ENCODE measurements around the gene CPED1. TPM values are rescaled to one million over a fixed set of nuclear protein-coding genes. Genes with fewer than 3 reads are reported as not detected.
A peak's percentile ranks its signal among the peaks of the same experiment; 100 is the strongest.
"Not testable (repeated sequence)": the region's sequence is repeated elsewhere in the genome, so short reads cannot be mapped to it uniquely, and the experiment has no call there.

CPED1 gene
- total RNA-seq, 1 donor from 2014 or later, result 27.3 TPM

- H3K27me3 ChIP-seq, result no peaks in the 10 kb centered on the region
- H3K4me3 ChIP-seq, result no peak overlapping the region
- TF ChIP-seq CTCF (IDR thresholded peaks at IDR 0.05) (no peak), POLR2A (IDR thresholded peaks at IDR 0.05) (no peak), POLR2AphosphoS5 (IDR thresholded peaks at IDR 0.05; ENCODE audit: insufficient read depth in 1 of 2, low read depth in 1 of 2) (no peak)
- no peak for DNase-seq (ENCODE audit: extremely low spot score in 2 of 2)
- no peak overlapping the region for H3K27ac ChIP-seq
- H3K4me1 ChIP-seq, result no peaks in the 10 kb centered on the region
- no peaks in the 10 kb centered on the region for H3K36me3 ChIP-seq
- no peaks in the 10 kb centered on the region for H3K9me3 ChIP-seq
- intact Hi-C loops (cut with DNase I), result no loop called here
Observed at GRCh38 chr7:121057878-121058277, 69.4 kb downstream of the CPED1 start.

- Histone ChIP-seq H3K36me3 (no peaks in the 10 kb centered on the region), H3K9me3 (no peaks in the 10 kb centered on the region), H3K27ac (no peak overlapping the region), H3K27me3 (no peaks in the 10 kb centered on the region), H3K4me3 (no peak overlapping the region), H3K4me1 (no peaks in the 10 kb centered on the region)
- intact Hi-C loops (cut with DNase I), result no loop called here
- TF ChIP-seq POLR2A (IDR thresholded peaks at IDR 0.05) (no peak), POLR2AphosphoS5 (IDR thresholded peaks at IDR 0.05; ENCODE audit: insufficient read depth in 1 of 2, low read depth in 1 of 2) (no peak), CTCF (IDR thresholded peaks at IDR 0.05) (no peak)
- DNase-seq (ENCODE audit: extremely low spot score in 2 of 2), result no peak
Observed at GRCh38 chr7:121058975-121059374, 70.5 kb downstream of the CPED1 start.

- H3K9me3 ChIP-seq; H3K36me3 ChIP-seq; intact Hi-C loops (cut with DNase I); H3K27ac ChIP-seq; H3K27me3 ChIP-seq; H3K4me1 ChIP-seq; DNase-seq (ENCODE audit: extremely low spot score in 2 of 2); H3K4me3 ChIP-seq: not testable (repeated sequence)
Observed at GRCh38 chr7:121059979-121060509, 71.5 kb downstream of the CPED1 start.

GRCh38 chr7:121061677-121062582 lies 73.4 kb downstream of the CPED1 start:
- intact Hi-C loops (cut with DNase I), result no loop called here
- no peak for TF ChIP-seq POLR2A (IDR thresholded peaks at IDR 0.05)
- no peak for TF ChIP-seq CTCF (IDR thresholded peaks at IDR 0.05)
- no peak for TF ChIP-seq POLR2AphosphoS5 (IDR thresholded peaks at IDR 0.05; ENCODE audit: insufficient read depth in 1 of 2, low read depth in 1 of 2)
- Histone ChIP-seq H3K27me3 (no peaks in the 10 kb centered on the region), H3K36me3 (no peaks in the 10 kb centered on the region), H3K27ac (peak overlapping the region; percentile 27), H3K4me3 (peak overlapping the region in 1 of 2 donors; percentile 9), H3K9me3 (no peaks in the 10 kb centered on the region), H3K4me1 (no peaks in the 10 kb centered on the region)
- DNase-seq (ENCODE audit: extremely low spot score in 2 of 2), result no peak

GRCh38 chr7:121062671-121063279 lies 74.3 kb downstream of the CPED1 start:
- no peaks in the 10 kb centered on the region for H3K4me1 ChIP-seq
- TF ChIP-seq POLR2AphosphoS5 (IDR thresholded peaks at IDR 0.05; ENCODE audit: insufficient read depth in 1 of 2, low read depth in 1 of 2) (no peak), POLR2A (IDR thresholded peaks at IDR 0.05) (no peak)
- H3K4me3 ChIP-seq, result peak overlapping the region in 1 of 2 donors; percentile 9
- intact Hi-C loops (cut with DNase I), result no loop called here
- no peak for DNase-seq (ENCODE audit: extremely low spot score in 2 of 2)
- H3K36me3 ChIP-seq, result no peaks in the 10 kb centered on the region
- peak overlapping the region; percentile 39 for H3K27ac ChIP-seq
- H3K9me3 ChIP-seq, result no peaks in the 10 kb centered on the region
- H3K27me3 ChIP-seq, result no peaks in the 10 kb centered on the region

GRCh38 chr7:121067717-121068116 lies 79.2 kb downstream of the CPED1 start:
- H3K27ac ChIP-seq; intact Hi-C loops (cut with DNase I); H3K36me3 ChIP-seq: not testable (repeated sequence)

More at GRCh38 chr7:121067717-121068116, 79.2 kb downstream of the CPED1 start:
- not testable (repeated sequence) for H3K4me1 ChIP-seq; DNase-seq (ENCODE audit: extremely low spot score in 2 of 2); H3K4me3 ChIP-seq; H3K27me3 ChIP-seq; H3K9me3 ChIP-seq

Data from vagina (tissue), 2 donors.